Endothelial cell (in vitro differentiated cells): ENCODE data around the gene NAT16. TPM values are rescaled to one million over a fixed set of nuclear protein-coding genes. Genes with fewer than 3 reads are reported as not detected.
A peak's percentile ranks its signal among the peaks of the same experiment; 100 is the strongest.

Experiments used
- DNase-seq: peaks from one replicate; pipeline ENCODE4 v3.0.0; 2021; ENCODE audit warnings: low spot score
- H3K27ac Mint-ChIP-seq: one replicate; pipeline ENCODE4 v1.8.0; 2021; ENCODE audit warnings: mixed read lengths, inconsistent platforms; ENCODE audit not compliant: unreplicated experiment
- H3K27me3 Mint-ChIP-seq: one replicate; pipeline ENCODE4 v1.8.0; 2021; ENCODE audit warnings: mild to moderate bottlenecking, moderate library complexity, mixed read lengths, inconsistent platforms; ENCODE audit not compliant: unreplicated experiment
- H3K36me3 Mint-ChIP-seq: one replicate; pipeline ENCODE4 v1.8.0; 2021; ENCODE audit warnings: mild to moderate bottlenecking, low read depth, mixed read lengths, inconsistent platforms; ENCODE audit not compliant: unreplicated experiment
- H3K4me1 Mint-ChIP-seq: one replicate; pipeline ENCODE4 v1.8.0; 2021; ENCODE audit warnings: mild to moderate bottlenecking, mixed read lengths, inconsistent platforms; ENCODE audit not compliant: unreplicated experiment
- H3K4me3 Mint-ChIP-seq: one replicate; pipeline ENCODE4 v1.8.0; 2021; ENCODE audit warnings: mild to moderate bottlenecking, mixed read lengths, inconsistent platforms; ENCODE audit not compliant: unreplicated experiment
- H3K9me3 Mint-ChIP-seq: one replicate; pipeline ENCODE4 v1.8.0; 2021; ENCODE audit warnings: mixed read lengths, inconsistent platforms; ENCODE audit not compliant: unreplicated experiment
- CTCF ChIP-seq: fragments of 200-600 bp; sonication (generic); IDR thresholded peaks from one replicate; pipeline ENCODE4 v1.5.0; 2021; ENCODE audit warnings: antibody characterized with exemption; ENCODE audit not compliant: unreplicated experiment
- total RNA-seq: library from RNA; stranded (reverse); fragmentation: NEBNext Ultra II Directional; extraction: Animal tissue kit (Norgen Biotek cat#: 25700); gene quantifications from one replicate; pipeline ENCODE4 v1.2.1, GENCODE V29; 2021; ENCODE audit not compliant: unreplicated experiment

The NAT16 gene
- total RNA-seq, 1 donor from 2014 or later = not detected

GRCh38 chr7:101171442-101171837 is 8.7 kb downstream of the NAT16 start:
- H3K4me3 Mint-ChIP-seq = peak overlapping the region; percentile 39
- H3K27me3 Mint-ChIP-seq = peaks cover 59% of the 10 kb centered on the region
- no peaks in the 10 kb centered on the region for H3K9me3 Mint-ChIP-seq
- peaks cover 20% of the 10 kb centered on the region for H3K4me1 Mint-ChIP-seq
- H3K36me3 Mint-ChIP-seq = peaks cover 7% of the 10 kb centered on the region
- peak overlapping the region; percentile 53 for H3K27ac Mint-ChIP-seq
- no peak for DNase-seq
- TF ChIP-seq CTCF = no peak

- Mint-ChIP-seq H3K4me3 (peak overlapping the region; percentile 51), H3K4me1 (peaks cover 23% of the 10 kb centered on the region), H3K27me3 (peaks cover 59% of the 10 kb centered on the region), H3K36me3 (peaks cover 7% of the 10 kb centered on the region), H3K9me3 (no peaks in the 10 kb centered on the region), H3K27ac (peak overlapping the region; percentile 53)
- TF ChIP-seq CTCF = no peak
- DNase-seq = no peak
These were observed 9.3 kb downstream of the NAT16 start for GRCh38 chr7:101170617-101171441.

- H3K27ac Mint-ChIP-seq = no peak overlapping the region
- DNase-seq = peak; percentile 90
- TF ChIP-seq CTCF = peak; percentile 84
- no peak overlapping the region for H3K4me3 Mint-ChIP-seq
- H3K4me1 Mint-ChIP-seq = peaks cover 28% of the 10 kb centered on the region
- H3K9me3 Mint-ChIP-seq = no peaks in the 10 kb centered on the region
- peaks cover 7% of the 10 kb centered on the region for H3K36me3 Mint-ChIP-seq
- peaks cover 57% of the 10 kb centered on the region for H3K27me3 Mint-ChIP-seq
These were observed 10.1 kb downstream of the NAT16 start for GRCh38 chr7:101169838-101170551.

- H3K36me3 Mint-ChIP-seq = peaks cover 7% of the 10 kb centered on the region
- no peak for TF ChIP-seq CTCF
- peak overlapping the region; percentile 48 for H3K27ac Mint-ChIP-seq
- no peak for DNase-seq
- no peaks in the 10 kb centered on the region for H3K9me3 Mint-ChIP-seq
- H3K27me3 Mint-ChIP-seq = peaks cover 56% of the 10 kb centered on the region
- peaks cover 32% of the 10 kb centered on the region for H3K4me1 Mint-ChIP-seq
- peak overlapping the region; percentile 79 for H3K4me3 Mint-ChIP-seq
These were observed 10.8 kb downstream of the NAT16 start for GRCh38 chr7:101169110-101169837.
